ENCODE results near the gene DUSP28. TPM values are rescaled to one million over a fixed set of nuclear protein-coding genes. Genes with fewer than 3 reads are reported as not detected.

DUSP28 gene
- total RNA-seq, 1 experiment from 2014 or later = 2.3 TPM

Other genes starting within 250 kb of the DUSP28 start
- gene GPC1, start 124.7 kb upstream of the DUSP28 start, total RNA-seq (2021) = 37.2 to 41.5 TPM (median 40.4 TPM) in 3 replicates
- 4.6 to 7.8 TPM (median 5.2 TPM) in 3 replicates for gene ANKMY1, start 2.4 kb upstream of the DUSP28 start, total RNA-seq (2021)
- gene RNPEPL1, start 8.1 kb downstream of the DUSP28 start, total RNA-seq (2021) = 18.8 to 20.5 TPM (median 19.4 TPM) in 3 replicates
- gene CAPN10, start 26.4 kb downstream of the DUSP28 start, total RNA-seq (2021) = 51.4 to 61.3 TPM (median 54.6 TPM) in 3 replicates
- gene GPR35, start 65.1 kb downstream of the DUSP28 start, total RNA-seq (2021) = 0.22 to 0.60 TPM (median 0.46 TPM) in 3 replicates
- gene AQP12B, start 122.5 kb downstream of the DUSP28 start, total RNA-seq (2021) = not detected in 3 replicates
- gene AQP12A, start 131.5 kb downstream of the DUSP28 start, total RNA-seq (2021) = not detected in 3 replicates

Data from WTC11 (cell line).